Trophoblast cell (in vitro differentiated cells and primary cell): ENCODE measurements around the gene ACTL7B.

Source experiments
- DNase-seq, 2 donors: peaks; one replicate each; pipeline ENCODE4 v3.0.0-alpha.2; 2016
- H2AFZ ChIP-seq: 2 replicates; pipeline ENCODE4 v1.6.1; 2013; ENCODE audit warnings: low read length, moderate library complexity, mild to moderate bottlenecking; ENCODE audit not compliant: insufficient read depth, poor library complexity
- H2AK5ac ChIP-seq: 2 replicates; pipeline ENCODE4 v1.6.1; 2013; ENCODE audit warnings: mild to moderate bottlenecking, low read length
- H2BK120ac ChIP-seq: 2 replicates; pipeline ENCODE4 v1.6.1; 2013; ENCODE audit warnings: low read length, mild to moderate bottlenecking, moderate library complexity; ENCODE audit not compliant: insufficient read depth, poor library complexity
- H2BK12ac ChIP-seq: 2 replicates; pipeline ENCODE4 v1.6.1; 2013; ENCODE audit warnings: mild to moderate bottlenecking, low read length, moderate library complexity
- H2BK5ac ChIP-seq: 2 replicates; pipeline ENCODE4 v1.6.1; 2013; ENCODE audit warnings: low read length, low read depth, moderate library complexity, mild to moderate bottlenecking; ENCODE audit not compliant: poor library complexity
- H3K14ac ChIP-seq: 2 replicates; pipeline ENCODE4 v1.6.1; 2013; ENCODE audit warnings: mild to moderate bottlenecking, low read length
- H3K18ac ChIP-seq: 2 replicates; pipeline ENCODE4 v1.6.1; 2013; ENCODE audit warnings: mild to moderate bottlenecking, low read length
- H3K23ac ChIP-seq: 2 replicates; pipeline ENCODE4 v1.6.1; 2013; ENCODE audit warnings: low read length
- H3K27ac ChIP-seq: 2 replicates; pipeline ENCODE4 v1.5.1; 2013; ENCODE audit warnings: low read depth, mild to moderate bottlenecking, inconsistent platforms, low read length, moderate library complexity
- H3K27me3 ChIP-seq: 2 replicates; pipeline ENCODE4 v1.6.1; 2013; ENCODE audit warnings: inconsistent platforms, mild to moderate bottlenecking, low read length, moderate library complexity; ENCODE audit not compliant: insufficient read depth
- H3K36me3 ChIP-seq, 2 experiments: 1 replicate in 1 of 2; 2 replicates in 1 of 2; pipeline ENCODE4 v1.6.1; 2013; ENCODE audit warnings: low read length in 2 of 2, mild to moderate bottlenecking in 2 of 2, moderate library complexity in 1 of 2; ENCODE audit not compliant: insufficient read depth in 2 of 2, control insufficient read depth in 1 of 2
- H3K4ac ChIP-seq: 2 replicates; pipeline ENCODE4 v1.6.1; 2013; ENCODE audit warnings: low read depth, mild to moderate bottlenecking, low read length, moderate library complexity
- H3K4me1 ChIP-seq, 2 experiments: 1 replicate in 1 of 2; 2 replicates in 1 of 2; pipeline ENCODE4 v1.6.1; 2013; ENCODE audit warnings: low read length in 2 of 2, mild to moderate bottlenecking in 2 of 2, moderate library complexity in 1 of 2; ENCODE audit not compliant: insufficient read depth in 2 of 2, control insufficient read depth in 1 of 2
- H3K4me2 ChIP-seq: 2 replicates; pipeline ENCODE4 v1.6.1; 2013; ENCODE audit warnings: inconsistent platforms, mild to moderate bottlenecking, low read length, moderate library complexity
- H3K4me3 ChIP-seq: 2 replicates; pipeline ENCODE4 v1.5.1; 2013; ENCODE audit warnings: mild to moderate bottlenecking, low read depth, low read length, inconsistent platforms
- H3K79me1 ChIP-seq: one replicate; pipeline ENCODE4 v1.6.1; 2013; ENCODE audit warnings: low read length
- H3K79me2 ChIP-seq: 2 replicates; pipeline ENCODE4 v1.6.1; 2013; ENCODE audit warnings: low read length, mild to moderate bottlenecking; ENCODE audit not compliant: control insufficient read depth, insufficient read depth, poor library complexity
- H3K9ac ChIP-seq: 2 replicates; pipeline ENCODE4 v1.6.1; 2013; ENCODE audit warnings: mild to moderate bottlenecking, low read length
- H3K9me3 ChIP-seq: 2 replicates; pipeline ENCODE4 v1.6.1; 2013; ENCODE audit warnings: low read depth, mild to moderate bottlenecking, control low read depth, inconsistent platforms, low read length; ENCODE audit not compliant: insufficient read depth
- H4K12ac ChIP-seq: 2 replicates; pipeline ENCODE4 v1.6.1; 2013; ENCODE audit warnings: low read depth, mild to moderate bottlenecking, low read length, moderate library complexity
- H4K8ac ChIP-seq: 2 replicates; pipeline ENCODE4 v1.6.1; 2013; ENCODE audit warnings: low read depth, mild to moderate bottlenecking, low read length, moderate library complexity
- H4K91ac ChIP-seq: one replicate; pipeline ENCODE4 v1.6.1; 2013; ENCODE audit warnings: low read depth, mild to moderate bottlenecking, low read length, moderate library complexity
- WGBS: extraction: QIAGEN DNeasy Blood & Tissue Kit; methylation state at CpG from one replicate; pipeline ENCODE4 v1.1.7; 2013; ENCODE audit warnings: missing lambda C conversion rate; ENCODE audit not compliant: insufficient read length, insufficient coverage; ENCODE audit errors: extremely low coverage; 5-methylcytosine and 5-hydroxymethylcytosine counted together

Gene ACTL7B

GRCh38 chr9:108860354-108860753 is 4.6 kb upstream of the ACTL7B start:
- no peak overlapping the region for H3K27ac ChIP-seq
- H3K9ac ChIP-seq: no peak overlapping the region
- H2BK120ac ChIP-seq: no peak overlapping the region
- H3K4ac ChIP-seq: no peak overlapping the region
- no peak overlapping the region for H4K8ac ChIP-seq
- H3K23ac ChIP-seq: no peak overlapping the region
- no peak overlapping the region for H2BK12ac ChIP-seq
- no peak overlapping the region for H2AK5ac ChIP-seq
- H3K36me3 ChIP-seq: no peaks in the 10 kb centered on the region
- H3K27me3 ChIP-seq: no peaks in the 10 kb centered on the region
- no peak overlapping the region for H2AFZ ChIP-seq
- no peaks in the 10 kb centered on the region for H3K79me2 ChIP-seq
- H4K12ac ChIP-seq: no peak overlapping the region
- H3K4me2 ChIP-seq: no peak overlapping the region
- H3K4me1 ChIP-seq: no peaks in the 10 kb centered on the region
- H3K79me1 ChIP-seq: no peaks in the 10 kb centered on the region
- no peak overlapping the region for H3K14ac ChIP-seq
- H2BK5ac ChIP-seq: no peak overlapping the region
- DNase-seq: no peak
- H4K91ac ChIP-seq: no peak overlapping the region
- H3K9me3 ChIP-seq: no peaks in the 10 kb centered on the region
- WGBS: no CpG with 5 or more reads among the region's 4 CpGs
- H3K18ac ChIP-seq: no peak overlapping the region
- H3K4me3 ChIP-seq: no peak overlapping the region

GRCh38 chr9:108859459-108860114 is 3.8 kb upstream of the ACTL7B start:
- WGBS: no CpG with 5 or more reads among the region's 3 CpGs
- Histone ChIP-seq H3K14ac (no peak overlapping the region), H3K4me1 (no peaks in the 10 kb centered on the region), H3K18ac (no peak overlapping the region), H3K4me2 (no peak overlapping the region), H3K27ac (no peak overlapping the region), H2BK12ac (no peak overlapping the region), H2BK120ac (no peak overlapping the region), H3K4ac (no peak overlapping the region), H2AFZ (no peak overlapping the region), H3K23ac (no peak overlapping the region), H2BK5ac (no peak overlapping the region), H4K91ac (no peak overlapping the region), H2AK5ac (no peak overlapping the region), H3K4me3 (no peak overlapping the region), H4K8ac (no peak overlapping the region), H3K27me3 (no peaks in the 10 kb centered on the region), H4K12ac (no peak overlapping the region), H3K79me2 (no peaks in the 10 kb centered on the region), H3K79me1 (no peaks in the 10 kb centered on the region), H3K9ac (no peak overlapping the region), H3K36me3 (no peaks in the 10 kb centered on the region), H3K9me3 (no peaks in the 10 kb centered on the region)
- no peak for DNase-seq

- no peaks in the 10 kb centered on the region for H3K9me3 ChIP-seq
- H4K8ac ChIP-seq: no peak overlapping the region
- no peak overlapping the region for H2AFZ ChIP-seq
- H3K4me1 ChIP-seq: no peaks in the 10 kb centered on the region
- no peak overlapping the region for H2BK12ac ChIP-seq
- no peak overlapping the region for H3K23ac ChIP-seq
- no peak overlapping the region for H3K18ac ChIP-seq
- H2BK5ac ChIP-seq: no peak overlapping the region
- no peak overlapping the region for H3K9ac ChIP-seq
- H3K79me1 ChIP-seq: no peaks in the 10 kb centered on the region
- WGBS: no CpG with 5 or more reads among the region's 6 CpGs
- no peak overlapping the region for H4K12ac ChIP-seq
- H2BK120ac ChIP-seq: no peak overlapping the region
- no peaks in the 10 kb centered on the region for H3K27me3 ChIP-seq
- no peak for DNase-seq
- no peak overlapping the region for H3K4ac ChIP-seq
- no peaks in the 10 kb centered on the region for H3K36me3 ChIP-seq
- H3K4me3 ChIP-seq: no peak overlapping the region
- H3K79me2 ChIP-seq: no peaks in the 10 kb centered on the region
- no peak overlapping the region for H2AK5ac ChIP-seq
- H3K27ac ChIP-seq: no peak overlapping the region
- H4K91ac ChIP-seq: no peak overlapping the region
- no peak overlapping the region for H3K14ac ChIP-seq
- H3K4me2 ChIP-seq: no peak overlapping the region
Observed at GRCh38 chr9:108857572-108857971, 1.8 kb upstream of the ACTL7B start.

- whole genome bisulfite sequencing: no CpG with 5 or more reads among the region's 25 CpGs
- no peak for DNase-seq
- H3K14ac ChIP-seq: no peak overlapping the region
- no peak overlapping the region for H3K27ac ChIP-seq
- H3K23ac ChIP-seq: no peak overlapping the region
- no peaks in the 10 kb centered on the region for H3K9me3 ChIP-seq
- H2BK120ac ChIP-seq: no peak overlapping the region
- no peak overlapping the region for H3K18ac ChIP-seq
- no peak overlapping the region for H3K4me3 ChIP-seq
- H2BK5ac ChIP-seq: no peak overlapping the region
- H2BK12ac ChIP-seq: no peak overlapping the region
- H4K12ac ChIP-seq: no peak overlapping the region
- H3K27me3 ChIP-seq: no peaks in the 10 kb centered on the region
- no peak overlapping the region for H4K8ac ChIP-seq
- no peak overlapping the region for H4K91ac ChIP-seq
- H3K4me1 ChIP-seq: peaks cover 0 to 2% of the 10 kb centered on the region in 2 experiments
- no peaks in the 10 kb centered on the region for H3K79me1 ChIP-seq
- no peak overlapping the region for H2AK5ac ChIP-seq
- H3K9ac ChIP-seq: no peak overlapping the region
- H3K4ac ChIP-seq: no peak overlapping the region
- no peaks in the 10 kb centered on the region for H3K79me2 ChIP-seq
- no peaks in the 10 kb centered on the region for H3K36me3 ChIP-seq
- H3K4me2 ChIP-seq: no peak overlapping the region
- H2AFZ ChIP-seq: no peak overlapping the region
Observed at GRCh38 chr9:108855529-108855886, 278 bp downstream of the ACTL7B start.
